ENCODE measurements around the gene DACH1.

DACH1 gene

DNA sequence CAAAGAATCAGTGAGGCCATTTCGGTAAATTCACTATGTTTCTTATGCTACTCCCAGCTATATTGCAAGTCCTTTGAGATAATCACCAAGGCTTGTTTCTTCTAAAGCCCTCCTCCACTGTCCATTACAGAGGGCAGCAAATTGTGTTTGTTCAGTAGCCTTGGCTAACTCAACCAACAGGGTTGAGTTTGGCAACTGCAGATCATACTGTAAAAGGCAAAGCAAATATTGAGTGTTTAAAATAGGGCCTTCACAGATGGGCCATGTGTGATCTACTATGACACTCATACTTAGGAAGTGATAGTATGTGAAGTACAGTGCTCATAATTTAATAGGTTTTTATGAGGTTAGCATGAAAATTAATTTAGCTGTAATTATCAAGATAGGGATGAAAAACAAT lies 171.3 kb downstream of the DACH1 start:
- DNase-seq: no peak

GRCh38 chr13:71685072-71685471 lies 181.9 kb downstream of the DACH1 start:
- no peak for DNase-seq

GRCh38 chr13:71681901-71682613 lies 184.9 kb downstream of the DACH1 start:
- DNase-seq: no peak

DNA sequence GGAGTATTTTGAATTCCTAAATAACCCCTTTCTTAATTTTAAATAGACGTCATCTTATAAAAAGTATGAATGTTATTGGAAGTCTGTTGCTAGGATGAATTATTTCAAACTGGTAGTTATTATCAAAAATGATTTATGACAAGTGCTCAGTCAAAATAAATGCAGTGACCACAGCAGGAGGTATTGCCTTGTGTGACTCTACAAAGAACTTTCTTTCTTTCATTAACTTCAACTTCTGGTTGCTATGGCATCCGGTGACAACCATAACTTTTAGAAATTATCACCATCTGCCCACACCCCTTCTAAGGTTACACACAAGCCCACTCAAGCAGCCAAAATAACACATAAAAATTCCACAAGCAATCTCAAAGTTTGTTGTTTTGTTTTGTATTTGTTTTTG lies 189.9 kb downstream of the DACH1 start:
- DNase-seq: no peak

DNA sequence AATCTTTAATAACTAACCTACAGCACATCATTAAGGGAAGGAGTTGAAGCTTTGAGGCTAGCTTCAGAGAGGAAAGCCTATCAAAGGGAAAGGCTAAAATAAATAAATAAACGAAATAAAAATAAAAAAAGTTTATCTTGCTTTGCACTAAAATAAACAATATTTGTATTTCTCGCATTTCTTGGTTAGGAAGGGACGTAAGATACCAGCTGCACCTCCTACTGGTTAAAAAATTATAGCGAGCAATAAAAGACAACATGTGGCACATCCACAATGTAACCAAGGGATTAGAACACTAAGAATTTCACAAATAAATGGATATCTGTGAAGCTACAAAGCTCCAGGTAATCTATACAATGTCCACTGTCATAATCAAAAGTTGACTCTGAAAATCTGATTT lies 194.5 kb downstream of the DACH1 start:
- no peak for DNase-seq

DNA sequence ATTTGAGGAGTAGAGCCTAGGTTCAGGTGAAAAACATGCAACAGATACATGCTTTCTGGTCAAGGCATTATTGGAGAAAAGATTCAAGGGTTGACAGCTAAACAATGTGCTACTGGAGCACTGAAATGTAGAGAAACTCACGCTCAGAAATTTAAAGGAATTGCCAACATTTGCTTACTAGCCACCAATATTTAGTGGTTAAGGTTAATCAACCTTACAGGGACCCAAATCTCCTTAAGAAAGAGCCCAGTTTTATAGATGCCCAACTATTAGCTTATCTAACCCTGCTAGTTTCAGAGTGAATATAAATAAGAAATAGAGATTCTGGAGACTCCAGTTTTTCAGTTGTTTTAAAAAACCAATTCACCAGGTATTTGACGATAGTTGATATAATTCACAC lies 203.6 kb downstream of the DACH1 start:
- DNase-seq: no peak

- no peak for DNase-seq
Measured at GRCh38 chr13:71661921-71662320, 205.1 kb downstream of the DACH1 start.

GRCh38 chr13:71659404-71659803 lies 207.6 kb downstream of the DACH1 start:
- no peak for DNase-seq

- DNase-seq: no peak
Measured at GRCh38 chr13:71645467-71645866, 221.5 kb downstream of the DACH1 start.

DNA sequence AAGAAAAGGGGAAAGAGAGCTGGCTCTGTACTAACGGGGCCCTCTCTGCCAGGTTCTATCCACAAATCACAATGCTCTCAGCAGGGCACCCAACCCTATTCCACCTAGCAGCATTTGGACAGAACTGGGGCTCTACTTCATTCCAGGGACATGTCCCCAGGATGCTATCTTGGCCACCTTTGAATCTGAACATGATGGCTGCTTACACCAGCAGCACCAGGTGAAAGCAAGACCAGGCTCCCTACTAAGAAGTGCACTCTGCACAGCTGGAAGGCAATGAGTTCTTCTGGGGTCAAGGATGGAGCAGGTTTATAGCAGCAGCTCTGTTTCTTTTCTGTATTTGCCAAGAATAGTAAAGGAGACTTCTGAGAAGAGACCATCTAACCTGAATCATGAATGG lies 222.4 kb downstream of the DACH1 start:
- DNase-seq: no peak

- DNase-seq: no peak
Measured at GRCh38 chr13:71643448-71643860, 223.6 kb downstream of the DACH1 start.

- DNase-seq: no peak
Measured at GRCh38 chr13:71638751-71639150, 228.3 kb downstream of the DACH1 start.

- no peak for DNase-seq
Measured at GRCh38 chr13:71634602-71635443, 232.2 kb downstream of the DACH1 start.

DNA sequence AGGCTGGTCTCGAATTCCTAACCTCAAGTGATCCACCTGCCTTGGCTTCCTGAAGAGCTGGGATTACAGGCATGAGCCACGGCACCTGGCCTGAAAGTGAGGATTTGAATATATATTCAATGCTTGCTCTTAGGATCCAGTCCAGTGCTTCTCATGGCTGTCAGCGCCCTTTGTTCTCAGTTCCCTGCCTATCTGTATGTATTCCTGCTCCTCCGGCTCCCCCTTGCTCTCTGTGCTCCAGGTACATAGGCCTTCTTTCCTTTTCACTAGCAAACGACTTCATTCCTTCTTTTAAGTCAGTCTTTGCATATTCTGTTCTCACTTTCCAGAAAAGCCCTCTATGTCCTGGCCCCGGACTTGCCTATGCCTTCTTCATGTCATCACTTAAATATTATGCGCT lies 232.8 kb downstream of the DACH1 start:
- no peak for DNase-seq

DNA sequence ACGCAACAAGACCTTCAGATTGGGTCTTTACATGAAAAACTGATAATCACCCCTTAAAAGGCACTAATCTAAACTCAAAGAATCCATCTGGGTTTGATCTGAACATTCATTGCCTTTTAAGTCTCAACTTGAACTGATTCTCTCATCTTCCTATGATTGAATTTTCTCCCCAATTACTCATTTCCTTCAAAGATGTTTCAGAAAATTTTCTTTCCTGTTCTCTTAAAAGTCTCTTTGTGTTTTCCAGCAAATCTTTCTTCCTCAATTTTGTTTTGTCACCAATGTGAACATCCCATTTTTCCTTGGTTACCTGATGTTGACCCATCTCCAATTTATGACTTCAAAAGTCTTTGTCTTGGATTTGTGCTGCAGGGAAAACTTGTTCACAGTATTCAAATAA lies 234.3 kb downstream of the DACH1 start:
- no peak for DNase-seq

GRCh38 chr13:71632206-71632605 lies 234.8 kb downstream of the DACH1 start:
- DNase-seq: no peak

DNA sequence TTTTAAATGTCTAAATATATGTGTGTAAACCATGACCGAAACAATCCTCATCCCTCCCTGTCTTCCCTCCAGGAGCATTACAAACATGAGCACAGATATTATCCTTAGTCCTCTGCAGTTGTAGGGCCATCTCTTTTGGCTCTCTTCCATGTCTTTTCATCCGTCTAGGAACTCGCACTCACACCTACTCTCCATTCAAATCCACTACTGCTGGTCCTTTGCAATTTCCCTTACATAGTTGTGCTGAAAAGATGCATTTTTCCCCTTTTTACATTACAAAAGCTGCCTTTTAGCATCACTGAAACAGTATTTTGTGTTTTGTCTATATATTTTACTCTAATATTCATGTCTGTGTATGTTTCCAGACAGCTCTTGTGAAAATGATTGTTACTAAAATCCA lies 237.8 kb downstream of the DACH1 start:
- no peak for DNase-seq

DNA sequence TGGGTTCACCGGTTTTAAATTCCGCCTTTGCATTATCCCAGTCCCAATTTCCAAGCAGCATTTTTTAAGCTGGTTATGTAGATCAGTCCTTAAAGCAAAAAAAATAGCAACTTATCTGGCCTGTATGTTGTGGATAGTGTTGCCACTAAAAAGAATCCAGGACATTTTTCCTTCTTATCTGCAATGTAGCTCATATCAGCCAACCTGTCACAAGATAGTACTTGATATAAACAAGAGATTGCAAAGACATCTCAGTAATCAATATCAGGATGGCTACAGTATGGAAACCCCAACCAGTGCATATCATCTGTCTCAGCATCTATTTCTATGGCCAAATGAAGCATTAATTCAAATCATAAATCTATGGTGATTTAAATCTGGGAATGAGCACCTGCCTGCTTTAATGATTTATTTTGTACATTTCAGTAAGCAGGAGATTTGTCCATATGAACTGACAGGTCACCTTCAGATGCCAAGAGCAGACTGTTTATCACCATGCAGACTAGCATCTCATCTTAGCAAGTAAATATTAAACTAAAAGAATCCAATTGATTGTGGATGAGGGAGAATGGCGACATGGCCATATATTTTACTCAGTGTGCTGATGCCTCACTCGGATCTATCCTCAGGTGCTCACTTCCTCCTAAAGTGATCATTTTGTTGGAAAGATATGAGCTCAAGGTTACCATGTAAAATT lies 240.4 kb downstream of the DACH1 start:
- no peak for DNase-seq

DNA sequence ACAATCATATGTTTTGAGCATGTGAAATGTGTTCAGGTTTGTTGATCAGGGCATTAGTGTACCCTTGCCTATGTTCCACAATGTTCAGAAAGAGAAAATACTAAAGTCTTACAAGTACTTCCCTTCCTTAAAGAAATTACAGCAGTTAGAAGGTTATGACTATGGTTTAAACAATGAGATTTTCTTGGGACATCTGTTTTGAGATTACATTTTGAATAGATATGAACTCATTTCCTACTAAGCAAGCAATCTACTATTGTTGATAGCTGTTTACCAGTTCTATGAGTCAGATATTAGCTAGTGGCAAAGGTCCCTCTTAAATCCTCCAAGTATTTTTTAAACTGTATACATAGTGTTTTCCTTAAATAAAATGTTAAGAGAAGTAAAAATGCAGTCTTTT lies 241.3 kb downstream of the DACH1 start:
- no peak for DNase-seq

DNA sequence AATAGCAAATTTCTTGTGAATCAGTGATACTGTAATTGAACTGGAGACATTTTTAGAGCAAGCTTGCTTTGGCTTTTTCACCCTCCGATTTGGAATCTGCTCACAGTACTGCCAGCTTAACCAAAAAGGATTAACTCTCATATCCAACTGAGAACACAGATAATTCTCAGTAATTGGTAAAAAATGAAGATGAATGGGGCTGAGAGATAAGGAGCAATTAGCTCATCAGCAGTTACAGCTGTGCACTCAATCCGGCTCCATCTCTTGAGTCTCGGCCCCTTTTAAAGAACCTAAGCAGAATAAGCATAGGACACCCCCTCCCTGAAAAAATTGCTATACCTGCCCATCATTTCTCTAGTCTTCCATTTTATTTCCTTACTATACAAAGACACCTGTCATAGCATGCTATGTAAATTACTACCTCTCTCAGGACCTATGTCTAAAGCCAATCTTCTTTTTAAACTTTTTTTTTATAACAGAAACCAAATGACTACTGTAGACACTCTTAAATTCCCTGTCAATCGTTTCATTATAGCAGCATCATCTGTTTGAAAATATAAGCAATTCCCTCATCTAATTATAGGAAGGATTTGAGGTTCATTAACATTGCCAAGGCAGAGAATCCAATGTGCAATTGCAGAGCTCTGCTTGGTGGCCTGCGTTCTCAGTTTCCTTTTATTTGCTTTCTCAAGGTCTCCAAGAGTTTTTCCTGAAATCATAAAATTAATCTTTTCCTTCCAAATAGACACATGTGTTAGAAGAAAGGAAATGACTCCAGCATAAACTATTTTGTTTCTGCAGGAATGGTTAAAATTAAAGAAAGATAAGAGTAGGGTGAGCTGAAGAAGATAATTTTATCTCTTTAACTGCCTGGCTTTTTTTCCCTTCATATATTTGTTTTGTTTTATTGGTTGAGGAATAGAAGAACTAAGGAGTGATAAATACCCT lies 242.1 kb downstream of the DACH1 start:
- no peak for DNase-seq

- DNase-seq: no peak
Measured at GRCh38 chr13:71621174-71622124, 245.6 kb downstream of the DACH1 start.
